Measurements from ENCODE around the gene IGFN1.

Gene IGFN1

GRCh38 chr1:201163707-201164106, 26.9 kb upstream of the IGFN1 start:
- DNase-seq (ENCODE audit: low spot score): no peak

- no peak for DNase-seq (ENCODE audit: low spot score)
These were observed 26.0 kb upstream of the IGFN1 start for GRCh38 chr1:201164645-201165044.

GRCh38 chr1:201167041-201167991, 23.3 kb upstream of the IGFN1 start:
- no peak for DNase-seq (ENCODE audit: low spot score)

- DNase-seq (ENCODE audit: low spot score): no peak
These were observed 21.4 kb upstream of the IGFN1 start for GRCh38 chr1:201169203-201169602.

- no peak for DNase-seq (ENCODE audit: low spot score)
These were observed 20.6 kb upstream of the IGFN1 start for GRCh38 chr1:201169971-201170532.

- DNase-seq (ENCODE audit: low spot score): peak; percentile 92
These were observed 20.0 kb upstream of the IGFN1 start for GRCh38 chr1:201170533-201171062.

- no peak for DNase-seq (ENCODE audit: low spot score)
These were observed 19.3 kb upstream of the IGFN1 start for GRCh38 chr1:201171063-201172036.

GRCh38 chr1:201172326-201172725, 18.3 kb upstream of the IGFN1 start:
- DNase-seq (ENCODE audit: low spot score): no peak

- DNase-seq (ENCODE audit: low spot score): no peak
These were observed 17.5 kb upstream of the IGFN1 start for GRCh38 chr1:201172999-201173610.

GRCh38 chr1:201173736-201174135, 16.9 kb upstream of the IGFN1 start:
- no peak for DNase-seq (ENCODE audit: low spot score)

GRCh38 chr1:201175820-201176500, 14.7 kb upstream of the IGFN1 start:
- DNase-seq (ENCODE audit: low spot score): no peak

- DNase-seq (ENCODE audit: low spot score): no peak
These were observed 13.7 kb upstream of the IGFN1 start for GRCh38 chr1:201176940-201177339.

- DNase-seq (ENCODE audit: low spot score): no peak
These were observed 11.9 kb upstream of the IGFN1 start for GRCh38 chr1:201178718-201179117.

- no peak for DNase-seq (ENCODE audit: low spot score)
These were observed 10.5 kb upstream of the IGFN1 start for GRCh38 chr1:201180141-201180540.

- no peak for DNase-seq (ENCODE audit: low spot score)
These were observed 9.7 kb upstream of the IGFN1 start for GRCh38 chr1:201180901-201181300.

- no peak for DNase-seq (ENCODE audit: low spot score)
These were observed 9.3 kb upstream of the IGFN1 start for GRCh38 chr1:201181323-201181722.

- no peak for DNase-seq (ENCODE audit: low spot score)
These were observed 8.9 kb upstream of the IGFN1 start for GRCh38 chr1:201181726-201182125.

- DNase-seq (ENCODE audit: low spot score): no peak
These were observed 7.4 kb upstream of the IGFN1 start for GRCh38 chr1:201183209-201183608.

- no peak for DNase-seq (ENCODE audit: low spot score)
These were observed 6.9 kb upstream of the IGFN1 start for GRCh38 chr1:201183753-201184152.

GRCh38 chr1:201184307-201185122, 6.1 kb upstream of the IGFN1 start:
- DNase-seq (ENCODE audit: low spot score): no peak
